ENCODE results near the gene ANKRD17. TPM values are rescaled to one million over a fixed set of nuclear protein-coding genes. Genes with fewer than 3 reads are reported as not detected.

ANKRD17 gene
- total RNA-seq, 1 donor from 2014 or later, result 52.0 TPM

DNA sequence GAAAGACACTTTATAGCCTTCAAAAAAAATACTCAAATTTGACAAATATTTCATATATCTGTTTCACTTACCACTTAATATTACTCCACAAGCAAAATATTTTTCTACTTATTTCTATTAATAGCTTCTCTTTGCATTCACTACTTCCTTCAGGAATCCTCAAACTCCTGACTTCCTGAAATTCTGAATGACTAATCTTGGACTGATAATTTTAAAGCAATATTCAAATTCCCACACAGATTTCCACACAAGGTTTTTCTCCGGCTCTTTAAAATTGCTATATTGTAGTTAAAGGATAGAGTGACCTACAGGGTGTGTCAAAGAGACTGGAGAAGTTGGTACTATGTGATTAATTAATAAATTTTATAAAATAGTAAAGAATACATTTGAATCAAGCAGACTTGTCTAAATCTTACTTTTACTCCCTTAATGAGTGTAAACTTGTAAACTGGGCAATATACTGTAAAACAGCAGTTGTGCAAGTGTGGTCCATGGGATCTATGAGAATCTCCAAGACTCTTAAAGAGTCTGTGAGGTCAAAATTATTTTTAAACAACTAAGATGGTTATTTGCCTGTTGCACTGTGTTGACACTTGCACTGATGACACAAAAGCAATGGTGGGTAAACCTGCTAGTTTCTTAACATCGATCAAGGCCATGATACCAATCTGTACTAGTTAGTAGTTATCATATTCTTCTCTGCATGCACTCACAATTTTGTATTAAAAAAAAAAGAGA lies 44.5 kb downstream of the ANKRD17 start:
- H3K4me3 ChIP-seq, result no peak overlapping the region
- intact Hi-C loops (cut with DNase I), result no loop called here
- H3K27ac ChIP-seq, result peak overlapping the region; percentile 45 to 54

DNA sequence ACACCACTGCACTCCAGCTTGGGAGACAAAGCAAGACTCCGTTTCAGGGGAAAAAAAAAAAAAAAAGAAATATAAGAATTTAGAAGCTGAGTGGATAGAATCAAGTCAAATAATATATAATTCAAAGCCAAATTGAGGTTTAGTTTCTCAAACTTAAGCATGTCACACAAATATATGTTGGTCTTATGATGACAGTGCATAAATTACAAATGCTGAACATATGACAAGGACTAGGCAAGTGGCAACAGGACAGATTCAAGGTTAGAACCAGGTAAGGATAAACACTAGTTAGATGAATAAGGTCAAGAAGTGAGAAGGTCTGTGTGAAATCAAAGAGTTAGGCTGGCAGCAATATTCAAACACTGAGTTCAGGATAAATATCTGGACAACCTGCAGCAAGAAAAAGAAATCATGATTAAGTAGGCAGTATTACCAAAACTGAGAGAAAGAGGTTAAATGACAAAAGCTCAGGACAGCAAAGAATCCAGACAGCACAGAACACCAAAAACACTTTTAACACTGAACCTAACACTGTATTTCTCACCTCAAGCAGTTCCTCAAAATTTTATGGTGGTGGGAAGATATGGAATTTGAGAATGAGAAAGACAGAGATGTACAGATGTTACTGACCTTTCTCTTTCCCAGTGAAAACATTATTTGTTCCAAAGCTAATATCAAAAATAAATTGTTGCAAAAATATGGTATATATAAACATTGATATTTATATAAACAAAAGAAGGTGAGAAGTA lies 45.4 kb downstream of the ANKRD17 start:
- Histone ChIP-seq H3K4me3 (no peak overlapping the region), H3K27ac (peak overlapping the region in 1 of 2 donors; percentile 54), H3K9me3 (no peaks in the 10 kb centered on the region), H3K4me1 (peaks cover 3 to 19% of the 10 kb centered on the region in 2 donors), H3K36me3 (no peaks in the 10 kb centered on the region), H3K27me3 (no peaks in the 10 kb centered on the region)
- TF ChIP-seq, protein P1, sequence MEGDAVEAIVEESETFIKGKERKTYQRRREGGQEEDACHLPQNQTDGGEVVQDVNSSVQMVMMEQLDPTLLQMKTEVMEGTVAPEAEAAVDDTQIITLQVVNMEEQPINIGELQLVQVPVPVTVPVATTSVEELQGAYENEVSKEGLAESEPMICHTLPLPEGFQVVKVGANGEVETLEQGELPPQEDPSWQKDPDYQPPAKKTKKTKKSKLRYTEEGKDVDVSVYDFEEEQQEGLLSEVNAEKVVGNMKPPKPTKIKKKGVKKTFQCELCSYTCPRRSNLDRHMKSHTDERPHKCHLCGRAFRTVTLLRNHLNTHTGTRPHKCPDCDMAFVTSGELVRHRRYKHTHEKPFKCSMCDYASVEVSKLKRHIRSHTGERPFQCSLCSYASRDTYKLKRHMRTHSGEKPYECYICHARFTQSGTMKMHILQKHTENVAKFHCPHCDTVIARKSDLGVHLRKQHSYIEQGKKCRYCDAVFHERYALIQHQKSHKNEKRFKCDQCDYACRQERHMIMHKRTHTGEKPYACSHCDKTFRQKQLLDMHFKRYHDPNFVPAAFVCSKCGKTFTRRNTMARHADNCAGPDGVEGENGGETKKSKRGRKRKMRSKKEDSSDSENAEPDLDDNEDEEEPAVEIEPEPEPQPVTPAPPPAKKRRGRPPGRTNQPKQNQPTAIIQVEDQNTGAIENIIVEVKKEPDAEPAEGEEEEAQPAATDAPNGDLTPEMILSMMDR (IDR thresholded peaks at IDR 0.05), result no peak
- DNase-seq (ENCODE audit: low spot score in 2 of 2), result no peak
- intact Hi-C loops (cut with DNase I), result no loop called here

More for the DNA sequence above, 44.5 kb downstream of the ANKRD17 start:
- Histone ChIP-seq H3K9me3 (no peaks in the 10 kb centered on the region), H3K27me3 (no peaks in the 10 kb centered on the region), H3K4me1 (peaks cover 3 to 13% of the 10 kb centered on the region in 2 donors), H3K36me3 (no peaks in the 10 kb centered on the region)
- no peak for DNase-seq (ENCODE audit: low spot score in 2 of 2)
- TF ChIP-seq, protein P1 (IDR thresholded peaks at IDR 0.05), result no peak

DNA sequence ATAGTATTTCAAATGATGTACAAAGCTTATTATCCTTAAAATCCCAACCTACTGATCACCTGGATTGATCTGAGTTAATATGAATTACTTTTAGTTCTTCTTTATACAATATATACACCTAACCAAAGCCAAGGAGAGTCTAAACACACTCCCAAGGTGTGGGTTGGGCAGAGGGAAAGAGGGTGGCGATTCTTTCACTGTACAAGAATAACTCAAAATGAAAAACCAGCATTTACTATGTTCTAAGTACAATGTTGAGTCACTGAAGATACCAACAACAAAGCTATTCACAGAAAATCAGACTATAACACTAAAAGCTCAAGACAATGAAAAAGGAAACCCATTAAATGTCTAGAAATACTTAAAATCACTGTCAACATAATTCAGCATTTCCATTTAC lies 46.6 kb downstream of the ANKRD17 start:
- Histone ChIP-seq H3K27ac (no peak overlapping the region), H3K4me1 (peaks cover 3 to 24% of the 10 kb centered on the region in 2 donors), H3K36me3 (no peaks in the 10 kb centered on the region), H3K9me3 (no peaks in the 10 kb centered on the region), H3K27me3 (no peaks in the 10 kb centered on the region), H3K4me3 (no peak overlapping the region)
- intact Hi-C loops (cut with DNase I), result no loop called here
- DNase-seq (ENCODE audit: low spot score in 2 of 2), result no peak
- TF ChIP-seq, protein P1 (IDR thresholded peaks at IDR 0.05), result no peak

DNA sequence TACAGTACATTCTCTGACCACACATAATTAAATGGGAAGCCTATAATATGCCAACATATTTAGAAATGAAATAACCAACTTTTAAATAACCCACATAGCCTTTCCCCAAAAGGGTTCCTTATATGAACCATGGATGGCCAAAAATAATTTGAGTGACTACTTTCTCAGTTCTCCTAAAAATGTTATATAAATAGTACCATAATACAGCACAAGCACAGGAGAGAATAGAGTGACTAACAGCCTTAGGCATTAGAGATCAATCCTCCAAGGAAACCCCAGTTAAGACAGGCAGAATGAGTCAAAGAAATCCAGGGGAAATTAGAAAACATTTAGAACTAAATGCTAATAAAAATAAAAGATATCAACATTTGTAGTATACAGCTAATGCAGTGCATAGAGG lies 50.2 kb downstream of the ANKRD17 start:
- Histone ChIP-seq H3K4me3 (no peak overlapping the region), H3K9me3 (peaks cover 0 to 14% of the 10 kb centered on the region in 2 donors), H3K27ac (peak overlapping the region; percentile 51 to 65), H3K4me1 (peaks cover 2 to 19% of the 10 kb centered on the region in 2 donors), H3K27me3 (no peaks in the 10 kb centered on the region), H3K36me3 (no peaks in the 10 kb centered on the region)
- no peak for DNase-seq (ENCODE audit: low spot score in 2 of 2)
- TF ChIP-seq, protein P1 (IDR thresholded peaks at IDR 0.05), result no peak
- intact Hi-C loops (cut with DNase I), result no loop called here

DNA sequence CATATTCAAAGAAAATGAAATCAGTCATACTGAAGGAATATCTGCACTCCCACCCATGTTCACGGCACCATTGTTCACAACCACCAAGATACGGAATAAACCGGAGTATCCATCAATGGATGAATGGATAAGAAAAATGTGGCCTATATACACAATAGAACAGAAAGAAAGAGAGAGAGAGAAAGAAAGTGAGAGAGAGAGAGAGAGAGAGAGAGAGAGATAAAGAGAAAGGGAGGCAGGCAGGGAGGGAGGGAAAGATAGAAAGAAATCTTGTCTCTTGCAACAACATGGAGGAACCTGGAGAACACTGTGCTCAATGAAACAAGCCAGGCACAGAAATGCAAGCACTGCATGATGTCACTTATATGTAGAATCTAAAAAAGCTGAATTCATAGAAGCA lies 52.4 kb downstream of the ANKRD17 start:
- no peak for DNase-seq (ENCODE audit: low spot score in 2 of 2)
- Histone ChIP-seq H3K9me3 (peaks cover 0 to 24% of the 10 kb centered on the region in 2 donors), H3K4me3 (no peak overlapping the region), H3K27ac (peak overlapping the region in 1 of 2 donors; percentile 56), H3K27me3 (no peaks in the 10 kb centered on the region), H3K36me3 (no peaks in the 10 kb centered on the region), H3K4me1 (peaks cover 0 to 15% of the 10 kb centered on the region in 2 donors)
- TF ChIP-seq, protein P1 (IDR thresholded peaks at IDR 0.05), result no peak
- intact Hi-C loops (cut with DNase I), result no loop called here
